ENCODE results near the gene DNAJC24.

GRCh38 chr11:31455177-31455576, 85.5 kb downstream of the DNAJC24 start:
- TF ChIP-seq, protein P1, sequence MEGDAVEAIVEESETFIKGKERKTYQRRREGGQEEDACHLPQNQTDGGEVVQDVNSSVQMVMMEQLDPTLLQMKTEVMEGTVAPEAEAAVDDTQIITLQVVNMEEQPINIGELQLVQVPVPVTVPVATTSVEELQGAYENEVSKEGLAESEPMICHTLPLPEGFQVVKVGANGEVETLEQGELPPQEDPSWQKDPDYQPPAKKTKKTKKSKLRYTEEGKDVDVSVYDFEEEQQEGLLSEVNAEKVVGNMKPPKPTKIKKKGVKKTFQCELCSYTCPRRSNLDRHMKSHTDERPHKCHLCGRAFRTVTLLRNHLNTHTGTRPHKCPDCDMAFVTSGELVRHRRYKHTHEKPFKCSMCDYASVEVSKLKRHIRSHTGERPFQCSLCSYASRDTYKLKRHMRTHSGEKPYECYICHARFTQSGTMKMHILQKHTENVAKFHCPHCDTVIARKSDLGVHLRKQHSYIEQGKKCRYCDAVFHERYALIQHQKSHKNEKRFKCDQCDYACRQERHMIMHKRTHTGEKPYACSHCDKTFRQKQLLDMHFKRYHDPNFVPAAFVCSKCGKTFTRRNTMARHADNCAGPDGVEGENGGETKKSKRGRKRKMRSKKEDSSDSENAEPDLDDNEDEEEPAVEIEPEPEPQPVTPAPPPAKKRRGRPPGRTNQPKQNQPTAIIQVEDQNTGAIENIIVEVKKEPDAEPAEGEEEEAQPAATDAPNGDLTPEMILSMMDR (tag by site-specific recombination; IDR thresholded peaks at IDR 0.05) = no peak
- TF ChIP-seq BCL11B (tag by site-specific recombination; IDR thresholded peaks at IDR 0.05; ENCODE audit: low read depth) (no peak), ZNF629 (tag by site-specific recombination; IDR thresholded peaks at IDR 0.05) (no peak)
- TF ChIP-seq, protein P2, sequence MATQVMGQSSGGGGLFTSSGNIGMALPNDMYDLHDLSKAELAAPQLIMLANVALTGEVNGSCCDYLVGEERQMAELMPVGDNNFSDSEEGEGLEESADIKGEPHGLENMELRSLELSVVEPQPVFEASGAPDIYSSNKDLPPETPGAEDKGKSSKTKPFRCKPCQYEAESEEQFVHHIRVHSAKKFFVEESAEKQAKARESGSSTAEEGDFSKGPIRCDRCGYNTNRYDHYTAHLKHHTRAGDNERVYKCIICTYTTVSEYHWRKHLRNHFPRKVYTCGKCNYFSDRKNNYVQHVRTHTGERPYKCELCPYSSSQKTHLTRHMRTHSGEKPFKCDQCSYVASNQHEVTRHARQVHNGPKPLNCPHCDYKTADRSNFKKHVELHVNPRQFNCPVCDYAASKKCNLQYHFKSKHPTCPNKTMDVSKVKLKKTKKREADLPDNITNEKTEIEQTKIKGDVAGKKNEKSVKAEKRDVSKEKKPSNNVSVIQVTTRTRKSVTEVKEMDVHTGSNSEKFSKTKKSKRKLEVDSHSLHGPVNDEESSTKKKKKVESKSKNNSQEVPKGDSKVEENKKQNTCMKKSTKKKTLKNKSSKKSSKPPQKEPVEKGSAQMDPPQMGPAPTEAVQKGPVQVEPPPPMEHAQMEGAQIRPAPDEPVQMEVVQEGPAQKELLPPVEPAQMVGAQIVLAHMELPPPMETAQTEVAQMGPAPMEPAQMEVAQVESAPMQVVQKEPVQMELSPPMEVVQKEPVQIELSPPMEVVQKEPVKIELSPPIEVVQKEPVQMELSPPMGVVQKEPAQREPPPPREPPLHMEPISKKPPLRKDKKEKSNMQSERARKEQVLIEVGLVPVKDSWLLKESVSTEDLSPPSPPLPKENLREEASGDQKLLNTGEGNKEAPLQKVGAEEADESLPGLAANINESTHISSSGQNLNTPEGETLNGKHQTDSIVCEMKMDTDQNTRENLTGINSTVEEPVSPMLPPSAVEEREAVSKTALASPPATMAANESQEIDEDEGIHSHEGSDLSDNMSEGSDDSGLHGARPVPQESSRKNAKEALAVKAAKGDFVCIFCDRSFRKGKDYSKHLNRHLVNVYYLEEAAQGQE (tag by site-specific recombination; IDR thresholded peaks at IDR 0.05) = no peak
